GM12878 (cell line): ENCODE results near the gene TOP2B. TPM values are rescaled to one million over a fixed set of nuclear protein-coding genes. Genes with fewer than 3 reads are reported as not detected.

Experiments used
- ATAC-seq: fragments of 200-7000 bp; cut with Tn5 transposase; 3 replicates; pipeline ENCODE4 v1.9.1; 2020; ENCODE audit warnings: mild to moderate bottlenecking, moderate library complexity
- BruUV-seq: library from RNA; stranded (reverse); fragments of 400-500 nt; replicated peaks from 2 replicates; lab custom pipeline; 2021; lab: Mats Ljungman, UMichigan
- CTCF ChIA-PET: fragments of 300-600 bp; sonication (Branson Sonifier 250); formaldehyde crosslinking; extraction: SDS; loops from one replicate; lab custom pipeline; 2021; ENCODE audit warnings: inconsistent platforms; lab: Yijun Ruan, JAX
- POLR2A ChIA-PET: fragments of 350-600 bp; formaldehyde crosslinking; extraction: SDS; loops from one replicate; lab custom pipeline; 2021; ENCODE audit warnings: inconsistent platforms; lab: Charles Lee
- RAD21 ChIA-PET: fragments of 300-600 bp; sonication (Branson Sonifier 250); formaldehyde crosslinking; loops from one replicate; lab custom pipeline; 2023; ENCODE audit warnings: antibody characterized with exemption; ENCODE audit not compliant: unreplicated experiment; lab: Charles Lee
- SMC1A ChIA-PET: fragments of 300-600 bp; sonication (Branson Sonifier 250); formaldehyde crosslinking; loops from one replicate; lab custom pipeline; 2023; ENCODE audit not compliant: unreplicated experiment, uncharacterized antibody; lab: Charles Lee
- DNase-seq: peaks from one replicate; pipeline ENCODE4 v3.0.0-alpha.2; 2011; ENCODE audit warnings: low read depth, low spot score
- FAIRE-seq: peaks from 3 replicates; lab custom pipeline; 2011; peaks lifted over from hg19 to GRCh38; lab: Jason Lieb, UNC
- H2AFZ ChIP-seq: 2 replicates; pipeline ENCODE4 v1.6.0; 2011; ENCODE audit warnings: low read depth, low read length, control low read depth; ENCODE audit not compliant: control insufficient read depth
- H3K27ac ChIP-seq: 2 replicates; pipeline ENCODE4 v1.5.1; 2011; ENCODE audit warnings: control low read depth; ENCODE audit not compliant: control insufficient read depth, insufficient read depth
- H3K27me3 ChIP-seq, 2 experiments: replicated peaks in 1 of 2; 2 replicates each; pipeline versions ENCODE4 v1.6.0 to v1.6.1; 2011; ENCODE audit warnings: low read length in 1 of 2; ENCODE audit not compliant: control insufficient read depth in 2 of 2, insufficient read depth in 2 of 2
- H3K36me3 ChIP-seq, 2 experiments: 2 replicates each; pipeline ENCODE4 v1.5.1; 2011; ENCODE audit warnings: low read length in 1 of 2; ENCODE audit not compliant: control insufficient read depth in 2 of 2, insufficient read depth in 2 of 2
- H3K4me1 ChIP-seq: 2 replicates; pipeline ENCODE4 v1.6.1; 2011; ENCODE audit warnings: mild to moderate bottlenecking, low read length, moderate library complexity, mixed read lengths; ENCODE audit not compliant: control insufficient read depth, insufficient read depth
- H3K4me2 ChIP-seq: 2 replicates; pipeline ENCODE4 v1.6.0; 2011; ENCODE audit warnings: control low read depth; ENCODE audit not compliant: control insufficient read depth, insufficient read depth
- H3K4me3 ChIP-seq: fragments of 200-600 bp; sonication (generic); 2 replicates; pipeline ENCODE4 v1.5.1; 2016
- H3K79me2 ChIP-seq: 2 replicates; pipeline ENCODE4 v1.6.0; 2011; ENCODE audit warnings: low read length; ENCODE audit not compliant: control insufficient read depth, insufficient read depth
- H3K9ac ChIP-seq: 2 replicates; pipeline ENCODE4 v1.8.0; 2011; ENCODE audit warnings: low read length, control low read depth, mixed read lengths; ENCODE audit not compliant: control insufficient read depth, insufficient read depth
- H3K9me3 ChIP-seq: replicated peaks from 3 replicates; pipeline ENCODE4 v1.5.1; 2011; ENCODE audit warnings: mild to moderate bottlenecking, low read length; ENCODE audit not compliant: control insufficient read depth, insufficient read depth
- H4K20me1 ChIP-seq: 2 replicates; pipeline ENCODE4 v1.6.0; 2011; ENCODE audit not compliant: control insufficient read depth, insufficient read depth
- CHD1 ChIP-seq: IDR thresholded peaks from 2 replicates; pipeline ENCODE4 v1.6.1; 2012; ENCODE audit warnings: low read depth, low read length, improper control_type of control experiment
- CHD2 ChIP-seq: IDR thresholded peaks from 2 replicates; pipeline ENCODE4 v1.6.1; 2011; ENCODE audit warnings: low read depth, low read length, improper control_type of control experiment, borderline replicate concordance
- EZH2 ChIP-seq: IDR thresholded peaks from 2 replicates; pipeline ENCODE4 v1.6.1; 2012; ENCODE audit warnings: low read depth, mild to moderate bottlenecking, control low read depth, inconsistent platforms, low read length, borderline replicate concordance; ENCODE audit not compliant: control insufficient read depth
- GABPA ChIP-seq: IDR thresholded peaks from 2 replicates; pipeline ENCODE4 v1.6.1; 2014; ENCODE audit warnings: antibody characterized with exemption, low read depth, mild to moderate bottlenecking, inconsistent platforms
- HDGF ChIP-seq: fragments of 450-650 bp; IDR thresholded peaks from 2 replicates; pipeline ENCODE4 v1.6.1; 2016; ENCODE audit warnings: antibody characterized with exemption
- IRF4 ChIP-seq: IDR thresholded peaks from 2 replicates; pipeline ENCODE4 v1.6.1; 2011; ENCODE audit warnings: low read depth, low read length
- JUND ChIP-seq: IDR thresholded peaks from 2 replicates; pipeline ENCODE4 v1.6.1; 2012; ENCODE audit warnings: low read depth, mild to moderate bottlenecking, low read length, improper control_type of control experiment, moderate library complexity
- NFXL1 ChIP-seq: fragments of 450-650 bp; IDR thresholded peaks from 2 replicates; pipeline ENCODE4 v1.6.1; 2017; ENCODE audit warnings: antibody characterized with exemption, mild to moderate bottlenecking, borderline replicate concordance
- SIN3A ChIP-seq: IDR thresholded peaks from 2 replicates; pipeline ENCODE4 v1.6.1; 2012; ENCODE audit warnings: low read depth, low read length, improper control_type of control experiment
- SMAD5 ChIP-seq: IDR thresholded peaks from 2 replicates; pipeline ENCODE4 v1.6.1; 2016; ENCODE audit warnings: antibody characterized with exemption, low read depth
- SREBF2 ChIP-seq: IDR thresholded peaks from 2 replicates; pipeline ENCODE4 v1.6.1; 2012; ENCODE audit warnings: mild to moderate bottlenecking, low read length
- TAF1 ChIP-seq: IDR thresholded peaks from 2 replicates; pipeline ENCODE4 v1.6.1; 2011; ENCODE audit warnings: mild to moderate bottlenecking, low read depth, low read length, borderline replicate concordance
- ZZZ3 ChIP-seq: IDR thresholded peaks from 2 replicates; pipeline ENCODE4 v1.6.1; 2011; ENCODE audit warnings: low read depth; ENCODE audit not compliant: control insufficient read depth, insufficient read length
- WGBS: methylation state at CpG from one replicate; pipeline ENCODE4 v1.1.6; 2016; ENCODE audit warnings: low lambda C conversion rate; ENCODE audit not compliant: insufficient replicate concordance, insufficient coverage; ENCODE audit errors: missing lambda C conversion rate; 5-methylcytosine and 5-hydroxymethylcytosine counted together
- in situ Hi-C: fragments of 300-500 bp; cut with MboI; formaldehyde crosslinking; loops from 9 replicates; pipeline ENCODE4 v1.14.3; 2018; ENCODE audit warnings: mixed read lengths
- intact Hi-C: fragments of 100-400 bp; cut with micrococcal nuclease; formaldehyde crosslinking; loops from one replicate; pipeline ENCODE4 v1.14.2; 2022; ENCODE audit not compliant: unreplicated experiment
- polyA plus RNA-seq, 11 experiments: library from polyadenylated mRNA; depleted of rRNA in 4 of 11; unstranded in 6 of 11; stranded (reverse) in 5 of 11; fragments of >200 nt; fragmentation: Nextera tagmentation in 4 of 11; fragmentation: Illumina TruSeq in 1 of 11; extraction: Ambion mirVana in 4 of 11; extraction: Trizol in 1 of 11; gene quantifications; 1 replicate in 1 of 11; 2 replicates in 10 of 11; pipeline versions ENCODE4 v1.2.1 to v1.2.3, GENCODE V29; 2011 to 2016; ENCODE audit warnings: inconsistent platforms in 2 of 11, missing spikeins in 2 of 11, low read depth in 1 of 11
- total RNA-seq, 4 experiments: library from RNA; depleted of rRNA in 3 of 4; stranded (reverse); fragments of >200 nt in 3 of 4; fragmentation: Illumina TruSeq in 1 of 4; extraction: Trizol in 1 of 4; gene quantifications; 2 replicates each; pipeline versions ENCODE4 v1.2.1 to v1.2.3, GENCODE V29; 2013 to 2021
- TF ChIP-seq, protein P1 (sequence below): fragments of 450-650 bp; formaldehyde crosslinking; IDR thresholded peaks from 2 replicates; pipeline ENCODE4 v1.4.0; 2022; ENCODE audit warnings: mild to moderate bottlenecking, moderate library complexity
- TF ChIP-seq, protein P2 (sequence below): IDR thresholded peaks from 2 replicates; pipeline ENCODE4 v1.6.1; 2012; ENCODE audit warnings: mild to moderate bottlenecking, low read depth, low read length
- TF ChIP-seq, protein P3 (sequence below): fragments of 450-650 bp; conservative IDR thresholded peaks from 2 replicates; pipeline ENCODE4 v1.6.1; 2017; ENCODE audit warnings: mild to moderate bottlenecking, moderate library complexity

Gene TOP2B
- total and polyA plus RNA-seq, 10 of the 15 experiments (the other 5 are each of a cell fraction or from before 2014, with no cell fraction given): 28.6 to 134 (median 83.4) TPM

DNA sequence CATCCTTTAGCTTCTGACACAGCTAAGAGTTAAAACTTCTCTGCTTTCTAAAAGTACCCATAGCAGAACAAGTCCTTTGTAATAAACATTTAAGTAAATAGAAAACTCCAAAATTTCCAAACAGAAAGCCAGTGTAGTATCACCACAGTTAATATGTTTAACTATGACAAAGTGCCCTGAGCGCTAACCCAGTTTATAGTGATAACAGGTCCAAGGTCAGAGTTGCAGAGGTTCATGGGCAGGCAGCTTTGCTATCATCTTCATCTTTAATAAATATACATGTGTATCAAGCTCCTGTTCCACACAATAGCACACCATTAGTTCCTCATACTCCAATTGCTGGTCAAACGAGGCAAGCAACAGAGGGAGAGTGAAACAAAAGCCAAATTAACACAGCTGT lies 12.4 kb upstream of the TOP2B start (continued):
- TF ChIP-seq, protein P1, sequence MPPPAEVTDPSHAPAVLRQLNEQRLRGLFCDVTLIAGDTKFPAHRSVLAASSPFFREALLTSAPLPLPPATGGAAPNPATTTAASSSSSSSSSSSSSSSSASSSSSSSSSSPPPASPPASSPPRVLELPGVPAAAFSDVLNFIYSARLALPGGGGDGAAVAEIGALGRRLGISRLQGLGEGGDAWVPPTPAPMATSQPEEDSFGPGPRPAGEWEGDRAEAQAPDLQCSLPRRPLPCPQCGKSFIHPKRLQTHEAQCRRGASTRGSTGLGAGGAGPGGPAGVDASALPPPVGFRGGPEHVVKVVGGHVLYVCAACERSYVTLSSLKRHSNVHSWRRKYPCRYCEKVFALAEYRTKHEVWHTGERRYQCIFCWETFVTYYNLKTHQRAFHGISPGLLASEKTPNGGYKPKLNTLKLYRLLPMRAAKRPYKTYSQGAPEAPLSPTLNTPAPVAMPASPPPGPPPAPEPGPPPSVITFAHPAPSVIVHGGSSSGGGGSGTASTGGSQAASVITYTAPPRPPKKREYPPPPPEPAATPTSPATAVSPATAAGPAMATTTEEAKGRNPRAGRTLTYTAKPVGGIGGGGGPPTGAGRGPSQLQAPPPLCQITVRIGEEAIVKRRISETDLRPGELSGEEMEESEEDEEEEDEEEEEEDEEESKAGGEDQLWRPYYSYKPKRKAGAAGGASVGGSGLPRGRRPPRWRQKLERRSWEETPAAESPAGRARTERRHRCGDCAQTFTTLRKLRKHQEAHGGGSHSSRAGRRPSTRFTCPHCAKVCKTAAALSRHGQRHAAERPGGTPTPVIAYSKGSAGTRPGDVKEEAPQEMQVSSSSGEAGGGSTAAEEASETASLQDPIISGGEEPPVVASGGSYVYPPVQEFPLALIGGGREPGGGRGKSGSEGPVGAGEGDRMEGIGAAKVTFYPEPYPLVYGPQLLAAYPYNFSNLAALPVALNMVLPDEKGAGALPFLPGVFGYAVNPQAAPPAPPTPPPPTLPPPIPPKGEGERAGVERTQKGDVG (CRISPR knock-in tag): no peak
- TF ChIP-seq CHD1: no peak
- TF ChIP-seq SREBF2: no peak
- no peak for TF ChIP-seq CHD2
- no peak for TF ChIP-seq GABPA
- TF ChIP-seq HDGF: no peak
- no peak for TF ChIP-seq SIN3A
- no peak for TF ChIP-seq NFXL1
- no peak for TF ChIP-seq ZZZ3
- no peak for TF ChIP-seq IRF4
- no peak for TF ChIP-seq JUND

DNA sequence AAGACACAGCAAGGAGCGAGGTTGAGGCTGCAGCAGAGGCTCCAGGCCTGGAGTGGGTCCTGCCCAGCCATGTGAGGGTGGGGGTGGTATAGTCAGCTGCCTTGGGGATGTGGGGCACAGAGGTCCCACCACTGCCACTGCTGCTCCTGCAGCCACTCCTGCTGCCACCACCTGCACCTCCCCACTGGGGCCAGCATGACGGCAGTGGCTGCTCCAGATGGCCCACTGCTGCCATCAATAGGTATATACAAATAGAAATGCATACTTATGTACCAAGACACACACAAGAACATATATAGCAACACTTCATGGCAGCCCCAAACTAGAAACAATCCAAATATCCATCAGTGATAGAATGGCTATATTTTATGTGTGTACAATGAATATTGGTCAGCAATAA lies 10.0 kb upstream of the TOP2B start:
- Histone ChIP-seq H4K20me1 (no peaks in the 10 kb centered on the region), H3K27ac (no peak overlapping the region), H3K79me2 (no peaks in the 10 kb centered on the region), H3K4me3 (no peak overlapping the region), H3K9ac (no peak overlapping the region), H3K27me3 (no peaks in the 10 kb centered on the region), H3K4me1 (no peaks in the 10 kb centered on the region), H3K36me3 (no peaks in the 10 kb centered on the region), H3K4me2 (no peak overlapping the region), H2AFZ (no peak overlapping the region), H3K9me3 (peaks cover 3% of the 10 kb centered on the region; the same call in 2 of the 3 replicates)
- in situ Hi-C loops (no loop called here), intact Hi-C loops (no loop called here)
- ATAC-seq: no peak
- no TSS peak for BruUV-seq
- CTCF ChIA-PET: no interaction called here
- WGBS: 8% methylated on average over 2 of the region's 2 CpGs
- POLR2A ChIA-PET: no interaction called here
- no peak for FAIRE-seq
- no peak for DNase-seq
- RAD21 ChIA-PET: no interaction called here
- SMC1A ChIA-PET: interaction anchor here (1.5 kb wide), 1 partner anchor 13 kb away, joined by 3 read pairs; no protein-coding TSS in a partner anchor
- TF ChIP-seq TAF1: no peak
- TF ChIP-seq, protein P2, sequence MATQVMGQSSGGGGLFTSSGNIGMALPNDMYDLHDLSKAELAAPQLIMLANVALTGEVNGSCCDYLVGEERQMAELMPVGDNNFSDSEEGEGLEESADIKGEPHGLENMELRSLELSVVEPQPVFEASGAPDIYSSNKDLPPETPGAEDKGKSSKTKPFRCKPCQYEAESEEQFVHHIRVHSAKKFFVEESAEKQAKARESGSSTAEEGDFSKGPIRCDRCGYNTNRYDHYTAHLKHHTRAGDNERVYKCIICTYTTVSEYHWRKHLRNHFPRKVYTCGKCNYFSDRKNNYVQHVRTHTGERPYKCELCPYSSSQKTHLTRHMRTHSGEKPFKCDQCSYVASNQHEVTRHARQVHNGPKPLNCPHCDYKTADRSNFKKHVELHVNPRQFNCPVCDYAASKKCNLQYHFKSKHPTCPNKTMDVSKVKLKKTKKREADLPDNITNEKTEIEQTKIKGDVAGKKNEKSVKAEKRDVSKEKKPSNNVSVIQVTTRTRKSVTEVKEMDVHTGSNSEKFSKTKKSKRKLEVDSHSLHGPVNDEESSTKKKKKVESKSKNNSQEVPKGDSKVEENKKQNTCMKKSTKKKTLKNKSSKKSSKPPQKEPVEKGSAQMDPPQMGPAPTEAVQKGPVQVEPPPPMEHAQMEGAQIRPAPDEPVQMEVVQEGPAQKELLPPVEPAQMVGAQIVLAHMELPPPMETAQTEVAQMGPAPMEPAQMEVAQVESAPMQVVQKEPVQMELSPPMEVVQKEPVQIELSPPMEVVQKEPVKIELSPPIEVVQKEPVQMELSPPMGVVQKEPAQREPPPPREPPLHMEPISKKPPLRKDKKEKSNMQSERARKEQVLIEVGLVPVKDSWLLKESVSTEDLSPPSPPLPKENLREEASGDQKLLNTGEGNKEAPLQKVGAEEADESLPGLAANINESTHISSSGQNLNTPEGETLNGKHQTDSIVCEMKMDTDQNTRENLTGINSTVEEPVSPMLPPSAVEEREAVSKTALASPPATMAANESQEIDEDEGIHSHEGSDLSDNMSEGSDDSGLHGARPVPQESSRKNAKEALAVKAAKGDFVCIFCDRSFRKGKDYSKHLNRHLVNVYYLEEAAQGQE: no peak
- TF ChIP-seq SMAD5: no peak
- TF ChIP-seq, protein P3, sequence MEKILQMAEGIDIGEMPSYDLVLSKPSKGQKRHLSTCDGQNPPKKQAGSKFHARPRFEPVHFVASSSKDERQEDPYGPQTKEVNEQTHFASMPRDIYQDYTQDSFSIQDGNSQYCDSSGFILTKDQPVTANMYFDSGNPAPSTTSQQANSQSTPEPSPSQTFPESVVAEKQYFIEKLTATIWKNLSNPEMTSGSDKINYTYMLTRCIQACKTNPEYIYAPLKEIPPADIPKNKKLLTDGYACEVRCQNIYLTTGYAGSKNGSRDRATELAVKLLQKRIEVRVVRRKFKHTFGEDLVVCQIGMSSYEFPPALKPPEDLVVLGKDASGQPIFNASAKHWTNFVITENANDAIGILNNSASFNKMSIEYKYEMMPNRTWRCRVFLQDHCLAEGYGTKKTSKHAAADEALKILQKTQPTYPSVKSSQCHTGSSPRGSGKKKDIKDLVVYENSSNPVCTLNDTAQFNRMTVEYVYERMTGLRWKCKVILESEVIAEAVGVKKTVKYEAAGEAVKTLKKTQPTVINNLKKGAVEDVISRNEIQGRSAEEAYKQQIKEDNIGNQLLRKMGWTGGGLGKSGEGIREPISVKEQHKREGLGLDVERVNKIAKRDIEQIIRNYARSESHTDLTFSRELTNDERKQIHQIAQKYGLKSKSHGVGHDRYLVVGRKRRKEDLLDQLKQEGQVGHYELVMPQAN: no peak
- TF ChIP-seq HDGF: no peak
- TF ChIP-seq EZH2: no peak
